GM18505 (cell line): ENCODE measurements around the gene GPR17.
A peak's percentile ranks its signal among the peaks of the same experiment; 100 is the strongest.

Experiments used
- ATAC-seq: cut with Tn5 transposase; IDR thresholded peaks from one replicate; pipeline ENCODE4 v1.9.1; 2021; ENCODE audit not compliant: unreplicated experiment
- POLR2A ChIP-seq: IDR thresholded peaks from 4 replicates; pipeline ENCODE4 v1.6.1; 2011; ENCODE audit warnings: borderline replicate concordance; ENCODE audit not compliant: insufficient read depth, insufficient read length; ENCODE audit errors: extremely low read depth

GPR17 gene

GRCh38 chr2:127690696-127691095, 44.7 kb downstream of the GPR17 start:
- TF ChIP-seq POLR2A: no peak
- ATAC-seq: no peak

- ATAC-seq: no peak
- no peak for TF ChIP-seq POLR2A
These were observed 49.0 kb downstream of the GPR17 start for GRCh38 chr2:127694986-127695385.

- no peak for TF ChIP-seq POLR2A
- ATAC-seq: no peak
These were observed 49.8 kb downstream of the GPR17 start for GRCh38 chr2:127695491-127696472.

GRCh38 chr2:127697482-127698180, 51.7 kb downstream of the GPR17 start:
- no peak for ATAC-seq
- TF ChIP-seq POLR2A: no peak

GRCh38 chr2:127698553-127699355, 52.8 kb downstream of the GPR17 start:
- no peak for TF ChIP-seq POLR2A
- ATAC-seq: no peak

GRCh38 chr2:127700527-127701192, 54.7 kb downstream of the GPR17 start:
- TF ChIP-seq POLR2A: no peak
- ATAC-seq: peak; percentile 60

GRCh38 chr2:127701193-127701650, 55.3 kb downstream of the GPR17 start, which contains the start of gene SFT2D3:
Gene SFT2D3, plus strand, starts transcription at chr2:127701497. Its CDS starts 32 bp downstream, at chr2:127701529.
- TF ChIP-seq POLR2A: peak; percentile 99
- ATAC-seq: peak; percentile 69

- ATAC-seq: peak; percentile 50
- TF ChIP-seq POLR2A: peak; percentile 61
These were observed 55.9 kb downstream of the GPR17 start for GRCh38 chr2:127701651-127702394.
